D721Med (cell line): Measurements from ENCODE around the gene DPF3.

Experiments used
- DNase-seq: peaks from one replicate; pipeline ENCODE4 v3.0.0; 2011; ENCODE audit warnings: low spot score; ENCODE audit not compliant: insufficient read length
- FAIRE-seq: peaks from 2 replicates; lab custom pipeline; 2011; peaks lifted over from hg19 to GRCh38; lab: Jason Lieb, UNC
- CTCF ChIP-seq: IDR thresholded peaks from 2 replicates; pipeline ENCODE4 v1.5.1; 2012; ENCODE audit warnings: mild to moderate bottlenecking, control low read depth; ENCODE audit not compliant: insufficient read depth; ENCODE audit errors: missing control alignments

Gene DPF3

DNA sequence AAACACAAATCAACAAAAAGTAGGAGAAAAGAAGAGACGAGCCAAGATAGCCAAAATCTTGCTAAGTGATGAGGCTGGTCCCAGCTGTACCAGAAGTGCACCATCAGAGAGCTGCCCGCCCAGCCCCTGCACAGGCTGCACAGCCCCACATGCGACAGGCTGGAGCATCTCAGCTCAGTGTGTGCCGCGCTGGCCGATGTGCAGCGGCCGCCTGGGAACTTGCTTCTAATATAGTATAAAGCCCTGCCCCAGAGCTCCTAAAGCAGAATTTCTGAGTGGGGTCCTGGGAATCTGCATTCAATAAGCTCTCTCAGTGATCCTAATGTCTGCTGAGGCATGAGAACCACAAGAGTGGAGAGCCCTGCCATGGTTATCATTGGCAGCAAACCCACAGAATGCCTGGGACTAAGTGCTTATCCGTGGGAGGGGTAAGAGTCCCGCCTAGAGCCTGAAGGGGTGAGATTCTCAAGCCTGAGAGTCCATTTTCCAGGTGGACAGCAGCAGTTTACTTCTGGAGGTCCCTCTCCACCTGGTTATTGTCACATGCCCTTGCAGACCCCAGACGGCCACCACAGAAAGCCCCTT lies 171.6 kb downstream of the DPF3 start:
- DNase-seq (no peak), FAIRE-seq (no peak)
- TF ChIP-seq CTCF: no peak

DNA sequence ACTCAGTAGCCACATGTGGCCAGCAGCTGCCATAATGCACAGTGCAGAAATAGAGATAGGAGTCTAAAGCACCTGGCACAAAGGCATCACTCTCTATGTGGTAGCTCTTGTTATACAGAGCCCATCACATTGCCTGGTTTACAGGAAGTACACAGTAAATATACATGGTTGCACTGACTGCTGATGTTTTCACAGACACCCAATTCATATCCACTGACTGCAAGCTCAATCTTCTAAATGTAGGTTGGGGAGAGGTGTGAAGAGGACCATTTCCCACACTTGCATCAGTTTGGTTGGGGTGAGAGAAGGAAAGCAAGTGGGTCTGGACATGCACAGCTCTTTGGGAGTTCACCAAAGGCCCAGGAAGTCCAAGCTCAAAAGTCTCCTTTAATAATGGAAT lies 172.8 kb downstream of the DPF3 start:
- FAIRE-seq (no peak), DNase-seq (no peak)
- TF ChIP-seq CTCF: no peak

GRCh38 chr14:72717220-72717619 lies 176.7 kb downstream of the DPF3 start:
- no peak for TF ChIP-seq CTCF
- DNase-seq: no peak
- FAIRE-seq: no peak

- no peak for TF ChIP-seq CTCF
- DNase-seq (no peak), FAIRE-seq (no peak)
Observed at GRCh38 chr14:72716476-72716875, 177.4 kb downstream of the DPF3 start.

GRCh38 chr14:72715850-72716228 lies 178.1 kb downstream of the DPF3 start:
- DNase-seq (no peak), FAIRE-seq (no peak)
- TF ChIP-seq CTCF: no peak

DNA sequence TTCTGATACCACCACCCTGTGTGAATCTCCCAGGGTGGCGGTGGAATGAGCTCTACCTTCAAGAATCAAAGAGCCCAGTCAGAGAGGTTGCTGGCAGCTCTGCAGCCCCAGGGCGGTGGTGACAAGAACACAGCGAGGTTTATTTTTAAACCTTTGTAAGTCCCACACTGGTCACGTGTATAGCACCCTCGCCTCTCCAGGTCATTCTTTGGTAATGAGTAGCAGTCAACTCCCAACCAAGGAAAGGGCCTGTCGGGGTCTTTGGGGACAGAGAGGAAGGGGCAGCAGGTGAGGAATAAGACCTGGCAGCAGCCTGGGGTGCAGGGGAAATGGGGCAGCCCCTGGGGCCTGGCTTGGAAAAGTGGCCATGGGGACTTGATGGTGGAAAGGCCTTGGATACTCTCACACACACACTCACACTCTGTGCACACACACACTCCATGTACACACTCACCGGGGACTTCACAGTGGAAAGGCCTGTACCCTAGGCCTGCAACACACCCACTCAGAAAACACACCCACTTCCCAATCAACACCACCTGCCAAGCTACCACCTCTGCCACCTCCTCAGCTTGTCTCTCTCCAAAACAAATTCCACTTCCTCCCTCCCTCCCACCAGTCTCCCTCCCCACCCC lies 178.6 kb downstream of the DPF3 start:
- TF ChIP-seq CTCF: no peak
- DNase-seq (no peak), FAIRE-seq (no peak)

DNA sequence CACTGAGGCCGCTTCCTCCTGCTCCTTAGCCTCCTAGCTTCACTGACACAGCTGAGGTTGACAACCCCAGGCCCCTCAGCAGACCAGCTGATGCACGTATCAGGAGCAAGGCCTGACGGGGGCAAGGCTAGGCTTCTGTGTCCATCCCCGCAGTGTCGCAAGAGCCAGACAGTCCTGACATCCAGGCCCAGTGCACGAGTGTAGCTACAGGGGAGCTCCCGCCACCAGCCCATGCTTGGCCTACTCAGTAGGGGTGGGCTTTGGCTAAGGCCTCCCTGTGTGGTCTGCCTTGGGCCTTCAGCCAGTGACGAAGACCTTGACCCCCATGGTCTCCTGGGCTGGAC lies 179.1 kb downstream of the DPF3 start:
- no peak for TF ChIP-seq CTCF
- no peak for FAIRE-seq

More for the DNA sequence above, 179.1 kb downstream of the DPF3 start:
- DNase-seq: no peak
